ENCODE results near the gene BCL11A.

Gene BCL11A

GRCh38 chr2:60415814-60416213, 137.6 kb downstream of the BCL11A start:
- Histone ChIP-seq H3K4me3 (ENCODE audit: insufficient read depth in 1 of 2, low read depth in 1 of 2, low read length in 2 of 2) (no peak overlapping the region), H3K14ac (ENCODE audit: low read length in 2 of 2) (no peak overlapping the region), H3K79me1 (replicated peaks; ENCODE audit: low read length, poor library complexity, severe bottlenecking) (no peaks in the 10 kb centered on the region), H4K8ac (ENCODE audit: low read length) (no peak overlapping the region), H2BK120ac (ENCODE audit: low read depth, low read length) (no peak overlapping the region), H3K27me3 (ENCODE audit: control insufficient read depth in 1 of 2, insufficient read depth in 1 of 2, low read length in 2 of 2) (peaks cover 0 to 6% of the 10 kb centered on the region in 2 experiments), H3K9me3 (ENCODE audit: control insufficient read depth, low read length) (peaks cover 11% of the 10 kb centered on the region), H2BK12ac (ENCODE audit: low read length in 2 of 2) (no peak overlapping the region), H3K18ac (ENCODE audit: low read depth in 1 of 2, low read length in 2 of 2) (no peak overlapping the region), H2AFZ (ENCODE audit: low read depth, low read length) (no peak overlapping the region), H3K23ac (ENCODE audit: low read length in 2 of 2) (no peak overlapping the region), H3K9ac (ENCODE audit: low read length) (no peak overlapping the region), H2BK5ac (ENCODE audit: low read depth, low read length, poor library complexity, severe bottlenecking) (no peak overlapping the region), H4K91ac (ENCODE audit: low read length) (no peak overlapping the region), H3K36me3 (ENCODE audit: control insufficient read depth in 1 of 2, insufficient read depth in 2 of 2, low read depth in 1 of 2, low read length in 2 of 2) (no peaks in the 10 kb centered on the region), H3K4me2 (ENCODE audit: low read length, poor library complexity, severe bottlenecking) (no peak overlapping the region), H3K4me1 (ENCODE audit: control insufficient read depth, insufficient read depth, low read depth, low read length) (no peaks in the 10 kb centered on the region), H3K4ac (ENCODE audit: low read depth in 1 of 2, low read length in 2 of 2) (no peak overlapping the region), H3K27ac (ENCODE audit: low read length, poor library complexity, severe bottlenecking) (no peak overlapping the region), H2AK5ac (ENCODE audit: low read length, severe bottlenecking) (no peak overlapping the region), H2BK15ac (ENCODE audit: low read depth, poor library complexity, severe bottlenecking) (no peak overlapping the region)
- DNase-seq = no peak

GRCh38 chr2:60414495-60415138, 138.8 kb downstream of the BCL11A start:
- WGBS = 0% methylated on average over 1 of the region's 2 CpGs
- H3K9ac ChIP-seq (ENCODE audit: low read length) = no peak overlapping the region
- no peak overlapping the region for H3K4me3 ChIP-seq (ENCODE audit: insufficient read depth in 1 of 2, low read depth in 1 of 2, low read length in 2 of 2)
- no peak overlapping the region for H2BK5ac ChIP-seq (ENCODE audit: low read depth, low read length, poor library complexity, severe bottlenecking)
- no peak overlapping the region for H3K4ac ChIP-seq (ENCODE audit: low read depth in 1 of 2, low read length in 2 of 2)
- peak; percentile 78 for DNase-seq
- no peak overlapping the region for H2AK5ac ChIP-seq (ENCODE audit: low read length, severe bottlenecking)
- H3K23ac ChIP-seq (ENCODE audit: low read length in 2 of 2) = no peak overlapping the region
- peaks cover 1% of the 10 kb centered on the region for H3K4me1 ChIP-seq (ENCODE audit: control insufficient read depth, insufficient read depth, low read depth, low read length)
- H3K14ac ChIP-seq (ENCODE audit: low read length in 2 of 2) = no peak overlapping the region
- no peaks in the 10 kb centered on the region for H3K79me1 ChIP-seq (replicated peaks; ENCODE audit: low read length, poor library complexity, severe bottlenecking)
- H2BK12ac ChIP-seq (ENCODE audit: low read length in 2 of 2) = no peak overlapping the region
- H2BK120ac ChIP-seq (ENCODE audit: low read depth, low read length) = no peak overlapping the region
- no peak overlapping the region for H2AFZ ChIP-seq (ENCODE audit: low read depth, low read length)
- H3K18ac ChIP-seq (ENCODE audit: low read depth in 1 of 2, low read length in 2 of 2) = no peak overlapping the region
- peaks cover 11% of the 10 kb centered on the region for H3K9me3 ChIP-seq (ENCODE audit: control insufficient read depth, low read length)
- no peak overlapping the region for H4K91ac ChIP-seq (ENCODE audit: low read length)
- H2BK15ac ChIP-seq (ENCODE audit: low read depth, poor library complexity, severe bottlenecking) = no peak overlapping the region
- no peak overlapping the region for H4K8ac ChIP-seq (ENCODE audit: low read length)
- no peak overlapping the region for H3K4me2 ChIP-seq (ENCODE audit: low read length, poor library complexity, severe bottlenecking)
- no peak overlapping the region for H3K27ac ChIP-seq (ENCODE audit: low read length, poor library complexity, severe bottlenecking)
- H3K36me3 ChIP-seq (ENCODE audit: control insufficient read depth in 1 of 2, insufficient read depth in 2 of 2, low read depth in 1 of 2, low read length in 2 of 2) = no peaks in the 10 kb centered on the region
- H3K27me3 ChIP-seq (ENCODE audit: control insufficient read depth in 1 of 2, insufficient read depth in 1 of 2, low read length in 2 of 2) = peaks cover 10 to 16% of the 10 kb centered on the region in 2 experiments

- no peak overlapping the region for H4K8ac ChIP-seq (ENCODE audit: low read length)
- 90% methylated on average over 6 of the region's 6 CpGs for WGBS
- no peaks in the 10 kb centered on the region for H3K79me1 ChIP-seq (replicated peaks; ENCODE audit: low read length, poor library complexity, severe bottlenecking)
- peaks cover 18 to 22% of the 10 kb centered on the region in 2 experiments for H3K27me3 ChIP-seq (ENCODE audit: control insufficient read depth in 1 of 2, insufficient read depth in 1 of 2, low read length in 2 of 2)
- H3K36me3 ChIP-seq (ENCODE audit: control insufficient read depth in 1 of 2, insufficient read depth in 2 of 2, low read depth in 1 of 2, low read length in 2 of 2) = no peaks in the 10 kb centered on the region
- no peak overlapping the region for H2BK5ac ChIP-seq (ENCODE audit: low read depth, low read length, poor library complexity, severe bottlenecking)
- no peak overlapping the region for H2BK120ac ChIP-seq (ENCODE audit: low read depth, low read length)
- H4K91ac ChIP-seq (ENCODE audit: low read length) = no peak overlapping the region
- H2BK15ac ChIP-seq (ENCODE audit: low read depth, poor library complexity, severe bottlenecking) = no peak overlapping the region
- peaks cover 1% of the 10 kb centered on the region for H3K4me1 ChIP-seq (ENCODE audit: control insufficient read depth, insufficient read depth, low read depth, low read length)
- no peak overlapping the region for H2AK5ac ChIP-seq (ENCODE audit: low read length, severe bottlenecking)
- no peak overlapping the region for H3K23ac ChIP-seq (ENCODE audit: low read length in 2 of 2)
- no peak overlapping the region for H2BK12ac ChIP-seq (ENCODE audit: low read length in 2 of 2)
- no peak overlapping the region for H3K4me3 ChIP-seq (ENCODE audit: insufficient read depth in 1 of 2, low read depth in 1 of 2, low read length in 2 of 2)
- H3K27ac ChIP-seq (ENCODE audit: low read length, poor library complexity, severe bottlenecking) = no peak overlapping the region
- no peak overlapping the region for H3K4me2 ChIP-seq (ENCODE audit: low read length, poor library complexity, severe bottlenecking)
- H3K4ac ChIP-seq (ENCODE audit: low read depth in 1 of 2, low read length in 2 of 2) = no peak overlapping the region
- H3K9ac ChIP-seq (ENCODE audit: low read length) = no peak overlapping the region
- peaks cover 11% of the 10 kb centered on the region for H3K9me3 ChIP-seq (ENCODE audit: control insufficient read depth, low read length)
- DNase-seq = no peak
- no peak overlapping the region for H3K14ac ChIP-seq (ENCODE audit: low read length in 2 of 2)
- no peak overlapping the region for H3K18ac ChIP-seq (ENCODE audit: low read depth in 1 of 2, low read length in 2 of 2)
- no peak overlapping the region for H2AFZ ChIP-seq (ENCODE audit: low read depth, low read length)
These were observed 139.7 kb downstream of the BCL11A start for GRCh38 chr2:60413814-60414168.

GRCh38 chr2:60413069-60413813, 140.2 kb downstream of the BCL11A start:
- no peak for DNase-seq
- H3K4ac ChIP-seq (ENCODE audit: low read depth in 1 of 2, low read length in 2 of 2) = no peak overlapping the region
- peaks cover 1% of the 10 kb centered on the region for H3K4me1 ChIP-seq (ENCODE audit: control insufficient read depth, insufficient read depth, low read depth, low read length)
- H2AFZ ChIP-seq (ENCODE audit: low read depth, low read length) = no peak overlapping the region
- no peak overlapping the region for H3K9ac ChIP-seq (ENCODE audit: low read length)
- no peak overlapping the region for H3K14ac ChIP-seq (ENCODE audit: low read length in 2 of 2)
- no peak overlapping the region for H4K91ac ChIP-seq (ENCODE audit: low read length)
- no peak overlapping the region for H3K23ac ChIP-seq (ENCODE audit: low read length in 2 of 2)
- no peak overlapping the region for H2BK12ac ChIP-seq (ENCODE audit: low read length in 2 of 2)
- H3K9me3 ChIP-seq (ENCODE audit: control insufficient read depth, low read length) = peaks cover 11% of the 10 kb centered on the region
- H4K8ac ChIP-seq (ENCODE audit: low read length) = no peak overlapping the region
- no peak overlapping the region for H2BK5ac ChIP-seq (ENCODE audit: low read depth, low read length, poor library complexity, severe bottlenecking)
- H3K27me3 ChIP-seq (ENCODE audit: control insufficient read depth in 1 of 2, insufficient read depth in 1 of 2, low read length in 2 of 2) = peaks cover 23 to 27% of the 10 kb centered on the region in 2 experiments
- no peaks in the 10 kb centered on the region for H3K36me3 ChIP-seq (ENCODE audit: control insufficient read depth in 1 of 2, insufficient read depth in 2 of 2, low read depth in 1 of 2, low read length in 2 of 2)
- no peak overlapping the region for H2BK15ac ChIP-seq (ENCODE audit: low read depth, poor library complexity, severe bottlenecking)
- no peaks in the 10 kb centered on the region for H3K79me1 ChIP-seq (replicated peaks; ENCODE audit: low read length, poor library complexity, severe bottlenecking)
- H2BK120ac ChIP-seq (ENCODE audit: low read depth, low read length) = no peak overlapping the region
- no peak overlapping the region for H3K4me3 ChIP-seq (ENCODE audit: insufficient read depth in 1 of 2, low read depth in 1 of 2, low read length in 2 of 2)
- H3K27ac ChIP-seq (ENCODE audit: low read length, poor library complexity, severe bottlenecking) = no peak overlapping the region
- H2AK5ac ChIP-seq (ENCODE audit: low read length, severe bottlenecking) = no peak overlapping the region
- no peak overlapping the region for H3K18ac ChIP-seq (ENCODE audit: low read depth in 1 of 2, low read length in 2 of 2)
- WGBS = 74% methylated on average over 4 of the region's 4 CpGs
- no peak overlapping the region for H3K4me2 ChIP-seq (ENCODE audit: low read length, poor library complexity, severe bottlenecking)

Data from mesenchymal stem cell (in vitro differentiated cells and primary cell).